Duodenal mucosa (tissue), 2 donors: ENCODE measurements around the gene PUS1.
"Not testable (repeated sequence)": the region's sequence is repeated elsewhere in the genome, so short reads cannot be mapped to it uniquely, and the experiment has no call there.

Source experiments
- H3K27ac ChIP-seq: one replicate; pipeline ENCODE4 v1.7.0; 2013; ENCODE audit warnings: low read depth, low read length
- H3K27me3 ChIP-seq, 2 donors: one replicate each; pipeline ENCODE4 v1.7.0; 2013; ENCODE audit warnings: low read length in 2 of 2, control low read depth in 1 of 2; ENCODE audit not compliant: insufficient read depth in 2 of 2, control insufficient read depth in 1 of 2
- H3K36me3 ChIP-seq, 2 donors: one replicate each; pipeline ENCODE4 v1.7.0; 2013; ENCODE audit warnings: low read length in 2 of 2, control low read depth in 1 of 2; ENCODE audit not compliant: insufficient read depth in 2 of 2, control insufficient read depth in 1 of 2
- H3K4me1 ChIP-seq, 2 donors: one replicate each; pipeline ENCODE4 v1.7.0; 2013; ENCODE audit warnings: low read length in 2 of 2, control low read depth in 1 of 2; ENCODE audit not compliant: insufficient read depth in 2 of 2, control insufficient read depth in 1 of 2
- H3K4me3 ChIP-seq, 2 donors: one replicate each; pipeline ENCODE4 v1.7.0; 2013; ENCODE audit warnings: low read length in 2 of 2, low read depth in 1 of 2
- H3K9ac ChIP-seq, 2 donors: one replicate each; pipeline ENCODE4 v1.7.0; 2013; ENCODE audit warnings: low read length in 2 of 2, low read depth in 1 of 2
- H3K9me3 ChIP-seq, 2 donors: one replicate each; pipeline ENCODE4 v1.7.0; 2013; ENCODE audit warnings: low read length in 2 of 2, control low read depth in 1 of 2; ENCODE audit not compliant: control insufficient read depth in 1 of 2

The PUS1 gene

GRCh38 chr12:131984334-131984733, 55.3 kb downstream of the PUS1 start:
- no peak overlapping the region for H3K27ac ChIP-seq
- H3K27me3 ChIP-seq = no peaks in the 10 kb centered on the region
- no peaks in the 10 kb centered on the region for H3K4me1 ChIP-seq
- H3K9ac ChIP-seq = no peak overlapping the region
- H3K4me3 ChIP-seq = no peak overlapping the region
- H3K9me3 ChIP-seq = no peaks in the 10 kb centered on the region
- peaks cover 26 to 80% of the 10 kb centered on the region in 2 donors for H3K36me3 ChIP-seq

GRCh38 chr12:131985510-131985875, 56.4 kb downstream of the PUS1 start:
- H3K36me3 ChIP-seq = peaks cover 31 to 78% of the 10 kb centered on the region in 2 donors
- H3K4me1 ChIP-seq, H3K27ac ChIP-seq, H3K27me3 ChIP-seq, H3K9me3 ChIP-seq, H3K9ac ChIP-seq, H3K4me3 ChIP-seq: not testable (repeated sequence)

GRCh38 chr12:131986361-131986760, 57.3 kb downstream of the PUS1 start:
- Histone ChIP-seq H3K4me3 (no peak overlapping the region), H3K36me3 (peaks cover 37 to 79% of the 10 kb centered on the region in 2 donors), H3K27ac (no peak overlapping the region), H3K27me3 (no peaks in the 10 kb centered on the region), H3K9me3 (no peaks in the 10 kb centered on the region), H3K4me1 (no peaks in the 10 kb centered on the region), H3K9ac (no peak overlapping the region)

- Histone ChIP-seq H3K36me3 (peaks cover 36 to 77% of the 10 kb centered on the region in 2 donors), H3K9me3 (no peaks in the 10 kb centered on the region), H3K27me3 (no peaks in the 10 kb centered on the region), H3K4me3 (no peak overlapping the region), H3K27ac (no peak overlapping the region), H3K9ac (no peak overlapping the region), H3K4me1 (no peaks in the 10 kb centered on the region)
Measured at GRCh38 chr12:131986910-131987309, 57.8 kb downstream of the PUS1 start.

GRCh38 chr12:131987552-131987951, 58.5 kb downstream of the PUS1 start:
- Histone ChIP-seq H3K36me3 (peaks cover 43 to 78% of the 10 kb centered on the region in 2 donors), H3K4me3 (no peak overlapping the region), H3K27ac (no peak overlapping the region), H3K9me3 (no peaks in the 10 kb centered on the region), H3K9ac (no peak overlapping the region), H3K27me3 (no peaks in the 10 kb centered on the region), H3K4me1 (no peaks in the 10 kb centered on the region)

- Histone ChIP-seq H3K9me3 (no peaks in the 10 kb centered on the region), H3K36me3 (peaks cover 40 to 81% of the 10 kb centered on the region in 2 donors), H3K27ac (no peak overlapping the region), H3K4me3 (no peak overlapping the region), H3K9ac (no peak overlapping the region), H3K4me1 (no peaks in the 10 kb centered on the region), H3K27me3 (no peaks in the 10 kb centered on the region)
Measured at GRCh38 chr12:131988054-131988796, 59.1 kb downstream of the PUS1 start.

- no peak overlapping the region for H3K27ac ChIP-seq
- H3K36me3 ChIP-seq = peaks cover 37 to 84% of the 10 kb centered on the region in 2 donors
- H3K27me3 ChIP-seq = no peaks in the 10 kb centered on the region
Measured at GRCh38 chr12:131989021-131989420, 59.9 kb downstream of the PUS1 start.

GRCh38 chr12:131990066-131990979, 61.2 kb downstream of the PUS1 start:
- Histone ChIP-seq H3K9me3 (no peaks in the 10 kb centered on the region), H3K9ac (no peak overlapping the region), H3K4me1 (no peaks in the 10 kb centered on the region), H3K4me3 (no peak overlapping the region), H3K36me3 (peaks cover 40 to 93% of the 10 kb centered on the region in 2 donors), H3K27ac (no peak overlapping the region), H3K27me3 (no peaks in the 10 kb centered on the region)

More at GRCh38 chr12:131989021-131989420, 59.9 kb downstream of the PUS1 start:
- Histone ChIP-seq H3K9me3 (no peaks in the 10 kb centered on the region), H3K4me3 (no peak overlapping the region), H3K9ac (no peak overlapping the region), H3K4me1 (no peaks in the 10 kb centered on the region)

GRCh38 chr12:131990980-131991305, 61.9 kb downstream of the PUS1 start:
- peaks cover 40 to 95% of the 10 kb centered on the region in 2 donors for H3K36me3 ChIP-seq
- no peaks in the 10 kb centered on the region for H3K4me1 ChIP-seq
- H3K9me3 ChIP-seq = no peaks in the 10 kb centered on the region
- H3K9ac ChIP-seq = no peak overlapping the region
- no peaks in the 10 kb centered on the region for H3K27me3 ChIP-seq
- no peak overlapping the region for H3K4me3 ChIP-seq
- H3K27ac ChIP-seq = no peak overlapping the region

GRCh38 chr12:131991816-131992430, 62.8 kb downstream of the PUS1 start:
- no peak overlapping the region for H3K9ac ChIP-seq

More at GRCh38 chr12:131991816-131992430, 62.8 kb downstream of the PUS1 start:
- Histone ChIP-seq H3K9me3 (no peaks in the 10 kb centered on the region), H3K4me1 (no peaks in the 10 kb centered on the region), H3K27ac (no peak overlapping the region), H3K36me3 (peaks cover 40 to 91% of the 10 kb centered on the region in 2 donors), H3K27me3 (no peaks in the 10 kb centered on the region), H3K4me3 (no peak overlapping the region)
